Esophagus muscularis mucosa (tissue), 4 donors: ENCODE data around the gene LIMK2. TPM values are rescaled to one million over a fixed set of nuclear protein-coding genes. Genes with fewer than 3 reads are reported as not detected.

Experiments
- DNase-seq: peaks from one replicate; pipeline ENCODE4 v3.0.0-alpha.2; 2017; ENCODE audit errors: extremely low spot score
- H3K27ac ChIP-seq, 4 donors: fragments of 200-600 bp; sonication (generic); replicated peaks in 1 of 4; 1 replicate in 3 of 4; 2 replicates in 1 of 4; pipeline ENCODE4 v1.5.1; 2016 to 2019; ENCODE audit warnings: mild to moderate bottlenecking in 1 of 4
- H3K27me3 ChIP-seq, 4 donors: fragments of 200-600 bp; sonication (generic); one replicate each; pipeline versions ENCODE4 v1.5.1 to v1.6.0; 2016 to 2019
- H3K36me3 ChIP-seq, 4 donors: fragments of 200-600 bp; sonication (generic); one replicate each; pipeline ENCODE4 v1.5.1; 2016 to 2019
- H3K4me1 ChIP-seq, 4 donors: fragments of 200-600 bp; sonication (generic); one replicate each; pipeline ENCODE4 v1.5.1; 2016 to 2019
- H3K4me3 ChIP-seq, 4 donors: fragments of 200-600 bp; sonication (generic); 1 replicate in 2 of 4; 2 replicates in 2 of 4; pipeline ENCODE4 v1.5.1; 2016 to 2019; ENCODE audit warnings: mild to moderate bottlenecking in 4 of 4, moderate library complexity in 1 of 4
- H3K9me3 ChIP-seq, 4 donors: fragments of 200-600 bp; sonication (generic); 1 replicate in 3 of 4; 2 replicates in 1 of 4; pipeline ENCODE4 v1.5.1; 2016 to 2019
- EP300 ChIP-seq: sonication (generic); formaldehyde crosslinking; IDR thresholded peaks from one replicate; pipeline ENCODE4 v1.6.1; 2017; ENCODE audit warnings: antibody characterized with exemption
- POLR2A ChIP-seq: fragments of 450-650 bp; IDR thresholded peaks from one replicate; pipeline ENCODE4 v1.6.1; 2017; ENCODE audit warnings: antibody characterized with exemption, moderate library complexity, mild to moderate bottlenecking, low read depth
- POLR2AphosphoS5 ChIP-seq, 2 donors: sonication (generic); formaldehyde crosslinking; IDR thresholded peaks; one replicate each; pipeline ENCODE4 v1.6.1; 2017; ENCODE audit warnings: antibody characterized with exemption in 2 of 2
- WGBS: methylation state at CpG from one replicate; pipeline ENCODE4 v1.1.5; 2018; 5-methylcytosine and 5-hydroxymethylcytosine counted together
- intact Hi-C: fragments of 100-400 bp; cut with DNase I; formaldehyde crosslinking; loops from one replicate; pipeline ENCODE4 v1.15.1; 2023
- total RNA-seq, 4 donors: library from RNA; depleted of rRNA; stranded (reverse); fragments of >200 nt; gene quantifications; one replicate each; pipeline versions ENCODE4 v1.1.0 to v1.2.1, GENCODE V29; 2016
- TF ChIP-seq, protein P1 (sequence below), 3 experiments: fragments of 200-600 bp in 2 of 3; fragments of 450-650 bp in 1 of 3; sonication (generic) in 2 of 3; IDR thresholded peaks; one replicate each; pipeline ENCODE4 v1.5.1; 2017 to 2019; ENCODE audit warnings: antibody characterized with exemption in 3 of 3, mild to moderate bottlenecking in 2 of 3, moderate library complexity in 1 of 3

LIMK2 gene
- total RNA-seq, 4 donors from 2014 or later, result 12.0 to 18.2 (median 14.3) TPM

DNA sequence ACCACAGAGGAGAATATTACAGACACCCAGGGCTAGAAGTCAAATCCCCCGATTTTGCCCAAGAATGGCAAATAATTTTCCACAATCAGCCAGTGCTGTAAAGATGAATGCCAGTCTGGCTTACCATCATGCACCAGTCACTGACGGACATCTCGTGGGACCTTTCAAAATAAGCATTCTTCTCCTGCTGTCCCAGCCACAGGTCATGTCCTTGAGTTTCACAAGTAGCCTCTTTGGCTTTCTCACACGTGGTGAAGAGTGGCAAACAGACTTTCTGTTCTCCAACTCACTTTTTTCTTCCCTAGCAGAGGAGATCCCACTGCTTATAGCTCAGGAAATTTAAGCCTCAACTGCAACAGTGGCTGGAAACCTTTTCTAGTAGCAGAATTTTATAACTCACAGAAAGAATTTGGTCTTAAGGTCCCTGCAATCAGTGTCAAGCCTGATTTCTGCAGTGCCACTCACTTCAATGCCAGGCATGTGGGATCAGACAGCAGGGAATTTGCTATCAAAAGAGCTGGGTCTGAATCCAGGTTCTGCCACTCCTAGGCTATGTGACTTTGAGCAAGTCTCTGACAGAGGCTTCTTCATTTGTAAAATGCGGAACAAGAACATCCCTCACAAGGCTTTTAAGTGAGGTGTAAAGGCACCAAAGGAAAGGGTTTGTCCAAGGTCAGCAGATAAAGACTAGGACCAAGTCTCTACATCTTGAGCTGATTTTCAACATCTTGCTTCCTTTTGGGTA lies 76.6 kb downstream of the LIMK2 start:
- H3K9me3 ChIP-seq, result no peaks in the 10 kb centered on the region
- WGBS, result 72% methylated on average over 5 of the region's 5 CpGs
- DNase-seq, result no peak
- peaks cover 56 to 71% (median 64%) of the 10 kb centered on the region in 4 donors for H3K4me1 ChIP-seq
- H3K27me3 ChIP-seq, result no peaks in the 10 kb centered on the region
- peak overlapping the region; percentile 93 to 99 (median 98) for H3K27ac ChIP-seq
- TF ChIP-seq, protein P1, sequence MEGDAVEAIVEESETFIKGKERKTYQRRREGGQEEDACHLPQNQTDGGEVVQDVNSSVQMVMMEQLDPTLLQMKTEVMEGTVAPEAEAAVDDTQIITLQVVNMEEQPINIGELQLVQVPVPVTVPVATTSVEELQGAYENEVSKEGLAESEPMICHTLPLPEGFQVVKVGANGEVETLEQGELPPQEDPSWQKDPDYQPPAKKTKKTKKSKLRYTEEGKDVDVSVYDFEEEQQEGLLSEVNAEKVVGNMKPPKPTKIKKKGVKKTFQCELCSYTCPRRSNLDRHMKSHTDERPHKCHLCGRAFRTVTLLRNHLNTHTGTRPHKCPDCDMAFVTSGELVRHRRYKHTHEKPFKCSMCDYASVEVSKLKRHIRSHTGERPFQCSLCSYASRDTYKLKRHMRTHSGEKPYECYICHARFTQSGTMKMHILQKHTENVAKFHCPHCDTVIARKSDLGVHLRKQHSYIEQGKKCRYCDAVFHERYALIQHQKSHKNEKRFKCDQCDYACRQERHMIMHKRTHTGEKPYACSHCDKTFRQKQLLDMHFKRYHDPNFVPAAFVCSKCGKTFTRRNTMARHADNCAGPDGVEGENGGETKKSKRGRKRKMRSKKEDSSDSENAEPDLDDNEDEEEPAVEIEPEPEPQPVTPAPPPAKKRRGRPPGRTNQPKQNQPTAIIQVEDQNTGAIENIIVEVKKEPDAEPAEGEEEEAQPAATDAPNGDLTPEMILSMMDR (IDR thresholded peaks at IDR 0.05), result no peak
- H3K36me3 ChIP-seq, result peaks cover 14 to 61% (median 53%) of the 10 kb centered on the region in 4 donors
- H3K4me3 ChIP-seq, result peak overlapping the region in 1 of 4 donors; percentile 67
- intact Hi-C loops, result no loop called here

DNA sequence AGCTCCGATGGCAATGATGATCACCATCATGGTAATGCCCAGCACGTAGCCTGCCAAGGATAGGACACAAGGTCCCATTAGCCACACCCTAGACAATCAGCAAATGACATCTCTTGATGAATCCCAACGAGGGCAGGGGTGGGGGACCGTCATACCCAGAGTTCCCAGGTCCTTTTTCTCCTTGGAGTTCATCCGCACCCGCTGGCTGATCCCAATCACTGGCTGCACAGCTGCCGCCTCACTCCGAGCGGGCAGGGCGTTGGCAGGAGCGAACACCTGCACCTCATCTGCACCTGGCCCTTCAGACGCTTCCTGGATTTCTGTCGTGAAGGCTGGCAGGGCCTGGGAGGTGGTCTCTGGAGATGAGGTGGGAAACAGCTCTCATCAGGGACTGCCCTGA lies 77.2 kb downstream of the LIMK2 start:
- peak overlapping the region; percentile 93 to 99 (median 98) for H3K27ac ChIP-seq
- TF ChIP-seq, protein P1 (IDR thresholded peaks at IDR 0.05), result no peak
- TF ChIP-seq POLR2A, result no peak
- peak overlapping the region; percentile 67 to 87 (median 77) for H3K4me3 ChIP-seq
- H3K27me3 ChIP-seq, result no peaks in the 10 kb centered on the region
- H3K4me1 ChIP-seq, result peaks cover 62 to 75% (median 69%) of the 10 kb centered on the region in 4 donors
- H3K9me3 ChIP-seq, result no peaks in the 10 kb centered on the region
- whole genome bisulfite sequencing, result 86% methylated on average over 13 of the region's 13 CpGs
- H3K36me3 ChIP-seq, result peaks cover 14 to 54% (median 46%) of the 10 kb centered on the region in 4 donors
- intact Hi-C loops, result no loop called here
- no peak for DNase-seq

- intact Hi-C loops, result loop anchor here (5.0 kb wide), 1 partner anchor 52 kb away; no protein-coding TSS in a partner anchor
- Histone ChIP-seq H3K9me3 (no peaks in the 10 kb centered on the region), H3K36me3 (peaks cover 7 to 40% (median 32%) of the 10 kb centered on the region in 4 donors), H3K27ac (peak overlapping the region; percentile 93 to 99 (median 98)), H3K4me1 (peaks cover 59 to 77% (median 67%) of the 10 kb centered on the region in 4 donors), H3K27me3 (no peaks in the 10 kb centered on the region), H3K4me3 (peak overlapping the region; percentile 67 to 87 (median 77))
- TF ChIP-seq POLR2A, result peak; percentile 67
- TF ChIP-seq POLR2AphosphoS5 (IDR thresholded peaks at IDR 0.05), result peak; percentile 99 to 100
- no peak for TF ChIP-seq EP300
- TF ChIP-seq, protein P1 (IDR thresholded peaks at IDR 0.05), result no peak
- DNase-seq, result peak; percentile 98
- WGBS, result 0% methylated on average over 10 of the region's 95 CpGs
Observed at GRCh38 chr22:31290494-31291471, 78.7 kb downstream of the LIMK2 start.

DNA sequence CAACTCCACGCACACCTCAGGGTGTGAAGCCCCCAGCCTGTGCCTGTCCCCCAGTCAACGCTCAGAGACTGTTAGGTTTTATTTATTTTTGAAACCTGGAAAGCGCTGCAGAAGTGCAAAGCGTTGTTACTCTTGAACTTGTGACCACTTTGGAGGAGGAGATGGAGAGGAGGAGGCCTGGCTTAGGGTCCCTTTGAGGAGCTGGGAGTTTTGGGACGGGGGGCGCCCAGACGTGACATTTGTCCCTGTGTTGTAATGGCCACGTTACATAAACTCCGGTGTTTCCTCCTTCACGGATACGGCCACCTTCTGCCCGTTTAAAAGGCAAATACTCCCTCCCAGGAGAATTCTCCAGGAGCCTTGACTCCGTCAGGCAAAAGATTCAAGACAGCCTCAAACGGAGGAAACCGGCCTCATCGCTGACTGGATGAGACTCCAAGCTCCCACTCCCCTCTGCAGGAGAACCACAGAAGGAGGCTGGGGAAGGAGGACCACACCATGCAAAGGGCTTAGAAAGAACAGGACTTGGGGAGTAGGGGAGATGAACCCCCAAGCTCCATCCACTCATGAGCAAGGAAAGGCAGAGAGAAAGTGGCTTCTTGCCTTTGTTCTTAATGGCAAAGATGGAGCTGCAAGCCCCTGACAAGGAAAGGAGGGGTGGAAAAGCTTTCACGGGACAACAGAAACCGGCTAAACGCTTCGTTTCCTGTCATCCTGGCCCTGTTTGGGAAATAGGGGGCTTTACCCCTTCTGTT lies 79.6 kb downstream of the LIMK2 start:
- intact Hi-C loops, result loop anchor here (5.0 kb wide), 1 partner anchor 51 kb away; no protein-coding TSS in a partner anchor
- WGBS, result 0% methylated on average over 11 of the region's 20 CpGs
- Histone ChIP-seq H3K4me3 (peak overlapping the region; percentile 67 to 87 (median 77)), H3K27ac (peak overlapping the region; percentile 93 to 99 (median 98)), H3K27me3 (no peaks in the 10 kb centered on the region), H3K36me3 (peaks cover 0 to 32% (median 24%) of the 10 kb centered on the region in 4 donors), H3K9me3 (no peaks in the 10 kb centered on the region), H3K4me1 (peaks cover 61 to 84% (median 71%) of the 10 kb centered on the region in 4 donors)
- TF ChIP-seq, protein P1 (IDR thresholded peaks at IDR 0.05), result no peak
- TF ChIP-seq POLR2AphosphoS5 (IDR thresholded peaks at IDR 0.05) (no peak), EP300 (no peak)
- DNase-seq, result peak; percentile 81
